Esophagus squamous epithelium (tissue), 4 donors: ENCODE results near the gene PPP1R1A.

ENCODE experiments used
- CTCF ChIP-seq, 6 experiments: fragments of 450-650 bp in 4 of 6; fragments of 200-600 bp in 2 of 6; sonication (generic) in 2 of 6; IDR thresholded peaks; one replicate each; pipeline ENCODE4 v1.5.1; 2016 to 2019; ENCODE audit warnings: antibody characterized with exemption in 6 of 6, mild to moderate bottlenecking in 4 of 6, moderate library complexity in 4 of 6
- POLR2A ChIP-seq, 4 donors: fragments of 450-650 bp; IDR thresholded peaks; one replicate each; pipeline ENCODE4 v1.6.1; 2017; ENCODE audit warnings: antibody characterized with exemption in 4 of 4, mild to moderate bottlenecking in 4 of 4, moderate library complexity in 3 of 4

- TF ChIP-seq CTCF (IDR thresholded peaks at IDR 0.05) (peak; percentile 37 to 71 (median 60)), POLR2A (IDR thresholded peaks at IDR 0.05) (no peak)
These were observed 14.8 kb upstream of the PPP1R1A start for GRCh38 chr12:54603173-54603814.
